SK-N-SH treated with all-trans-retinoic acid at 6 μM for 48 hours (cell line): ENCODE results near the gene TAF4B.

Experiments used
- ATAC-seq: fragments of 200-7000 bp; cut with Tn5 transposase; 3 replicates; pipeline ENCODE4 v1.9.1; 2020; ENCODE audit warnings: mild to moderate bottlenecking, moderate library complexity
- ARNTL ChIP-seq: fragments of 450-650 bp; formaldehyde crosslinking; IDR thresholded peaks from 2 replicates; pipeline ENCODE4 v1.5.0; 2020; ENCODE audit warnings: low read depth, mild to moderate bottlenecking, moderate library complexity, borderline replicate concordance
- BACH2 ChIP-seq: fragments of 250-450 bp; sonication (Bioruptor Pico); IDR thresholded peaks from 2 replicates; pipeline ENCODE4 v1.9.0; 2021; ENCODE audit warnings: mild to moderate bottlenecking, borderline replicate concordance
- CREB5 ChIP-seq: fragments of 250-450 bp; sonication (Bioruptor Pico); IDR thresholded peaks from 2 replicates; pipeline ENCODE4 v1.5.1; 2020; ENCODE audit warnings: low read depth, mild to moderate bottlenecking, moderate library complexity
- CSDC2 ChIP-seq: fragments of 250-450 bp; sonication (Bioruptor Pico); IDR thresholded peaks from 2 replicates; pipeline ENCODE4 v1.5.0; 2020; ENCODE audit warnings: mild to moderate bottlenecking, moderate library complexity
- ESRRG ChIP-seq: fragments of 250-450 bp; sonication (Bioruptor Pico); IDR thresholded peaks from 2 replicates; pipeline ENCODE4 v1.6.1; 2021; ENCODE audit warnings: mild to moderate bottlenecking
- GLIS3 ChIP-seq: fragments of 250-450 bp; sonication (Bioruptor Pico); IDR thresholded peaks from 2 replicates; pipeline ENCODE4 v1.5.0; 2020; ENCODE audit warnings: mild to moderate bottlenecking, moderate library complexity
- ISL1 ChIP-seq: fragments of 250-450 bp; sonication (Bioruptor Pico); IDR thresholded peaks from 2 replicates; pipeline ENCODE4 v2.1.2; 2022; ENCODE audit warnings: mild to moderate bottlenecking, moderate library complexity
- OSR1 ChIP-seq: fragments of 250-450 bp; sonication (Bioruptor Pico); IDR thresholded peaks from 2 replicates; pipeline ENCODE4 v1.8.0; 2022; ENCODE audit warnings: moderate library complexity, mild to moderate bottlenecking, inconsistent platforms
- PATZ1 ChIP-seq: fragments of 250-450 bp; sonication (Bioruptor Pico); IDR thresholded peaks from 2 replicates; pipeline ENCODE4 v1.8.0; 2020; ENCODE audit warnings: mild to moderate bottlenecking, moderate library complexity, borderline replicate concordance
- PPARA ChIP-seq: fragments of 250-450 bp; sonication (Bioruptor Pico); IDR thresholded peaks from 2 replicates; pipeline ENCODE4 v1.5.0; 2020; ENCODE audit warnings: mild to moderate bottlenecking, borderline replicate concordance
- RARB ChIP-seq: fragments of 250-450 bp; sonication (Bioruptor Pico); IDR thresholded peaks from 2 replicates; pipeline ENCODE4 v1.8.0; 2021; ENCODE audit warnings: mild to moderate bottlenecking, moderate library complexity
- TCF4 ChIP-seq: fragments of 250-450 bp; sonication (Bioruptor Pico); IDR thresholded peaks from 2 replicates; pipeline ENCODE4 v1.8.0; 2021; ENCODE audit warnings: mild to moderate bottlenecking, moderate library complexity, borderline replicate concordance
- TOX ChIP-seq: fragments of 250-450 bp; sonication (Bioruptor Pico); IDR thresholded peaks from 2 replicates; pipeline ENCODE4 v1.8.0; 2021; ENCODE audit warnings: mild to moderate bottlenecking, moderate library complexity, borderline replicate concordance
- ZC3H10 ChIP-seq: fragments of 250-450 bp; sonication (Bioruptor Pico); IDR thresholded peaks from 2 replicates; pipeline ENCODE4 v1.5.1; 2021; ENCODE audit warnings: mild to moderate bottlenecking, moderate library complexity
- ZFP3 ChIP-seq: fragments of 250-450 bp; sonication (Bioruptor Pico); IDR thresholded peaks from 2 replicates; pipeline ENCODE4 v1.5.0; 2020; ENCODE audit warnings: mild to moderate bottlenecking, moderate library complexity
- ZFP30 ChIP-seq: fragments of 450-650 bp; formaldehyde crosslinking; IDR thresholded peaks from 2 replicates; pipeline ENCODE4 v1.5.0; 2022; ENCODE audit warnings: mild to moderate bottlenecking, moderate library complexity
- ZNF565 ChIP-seq: fragments of 450-650 bp; formaldehyde crosslinking; conservative IDR thresholded peaks from 2 replicates; pipeline ENCODE4 v1.5.0; 2020; ENCODE audit warnings: low read depth, mild to moderate bottlenecking, moderate library complexity
- ZNF70 ChIP-seq: fragments of 450-650 bp; formaldehyde crosslinking; IDR thresholded peaks from 2 replicates; pipeline ENCODE4 v1.5.0; 2020; ENCODE audit warnings: mild to moderate bottlenecking, moderate library complexity
- ZNF8 ChIP-seq: fragments of 450-650 bp; formaldehyde crosslinking; IDR thresholded peaks from 2 replicates; pipeline ENCODE4 v1.5.0; 2020; ENCODE audit warnings: mild to moderate bottlenecking, moderate library complexity
- TF ChIP-seq, protein P1 (sequence below): fragments of 250-450 bp; sonication (Bioruptor Pico); IDR thresholded peaks from 2 replicates; pipeline ENCODE4 v1.5.0; 2020; ENCODE audit warnings: mild to moderate bottlenecking, moderate library complexity
- TF ChIP-seq, protein P2 (sequence below): fragments of 250-450 bp; sonication (Bioruptor Pico); IDR thresholded peaks from 2 replicates; pipeline ENCODE4 v1.5.1; 2021; ENCODE audit warnings: mild to moderate bottlenecking, moderate library complexity
- TF ChIP-seq, protein P3 (sequence below): fragments of 250-450 bp; sonication (Bioruptor Pico); IDR thresholded peaks from 2 replicates; pipeline ENCODE4 v1.8.0; 2021; ENCODE audit warnings: low read depth, mild to moderate bottlenecking, moderate library complexity, borderline replicate concordance

TAF4B gene

GRCh38 chr18:26421503-26421902, 195.3 kb downstream of the TAF4B start:
- ATAC-seq: no peak
- TF ChIP-seq ZNF565 (CRISPR knock-in tag): no peak
- no peak for TF ChIP-seq PPARA (CRISPR knock-in tag)
- TF ChIP-seq, protein P1, sequence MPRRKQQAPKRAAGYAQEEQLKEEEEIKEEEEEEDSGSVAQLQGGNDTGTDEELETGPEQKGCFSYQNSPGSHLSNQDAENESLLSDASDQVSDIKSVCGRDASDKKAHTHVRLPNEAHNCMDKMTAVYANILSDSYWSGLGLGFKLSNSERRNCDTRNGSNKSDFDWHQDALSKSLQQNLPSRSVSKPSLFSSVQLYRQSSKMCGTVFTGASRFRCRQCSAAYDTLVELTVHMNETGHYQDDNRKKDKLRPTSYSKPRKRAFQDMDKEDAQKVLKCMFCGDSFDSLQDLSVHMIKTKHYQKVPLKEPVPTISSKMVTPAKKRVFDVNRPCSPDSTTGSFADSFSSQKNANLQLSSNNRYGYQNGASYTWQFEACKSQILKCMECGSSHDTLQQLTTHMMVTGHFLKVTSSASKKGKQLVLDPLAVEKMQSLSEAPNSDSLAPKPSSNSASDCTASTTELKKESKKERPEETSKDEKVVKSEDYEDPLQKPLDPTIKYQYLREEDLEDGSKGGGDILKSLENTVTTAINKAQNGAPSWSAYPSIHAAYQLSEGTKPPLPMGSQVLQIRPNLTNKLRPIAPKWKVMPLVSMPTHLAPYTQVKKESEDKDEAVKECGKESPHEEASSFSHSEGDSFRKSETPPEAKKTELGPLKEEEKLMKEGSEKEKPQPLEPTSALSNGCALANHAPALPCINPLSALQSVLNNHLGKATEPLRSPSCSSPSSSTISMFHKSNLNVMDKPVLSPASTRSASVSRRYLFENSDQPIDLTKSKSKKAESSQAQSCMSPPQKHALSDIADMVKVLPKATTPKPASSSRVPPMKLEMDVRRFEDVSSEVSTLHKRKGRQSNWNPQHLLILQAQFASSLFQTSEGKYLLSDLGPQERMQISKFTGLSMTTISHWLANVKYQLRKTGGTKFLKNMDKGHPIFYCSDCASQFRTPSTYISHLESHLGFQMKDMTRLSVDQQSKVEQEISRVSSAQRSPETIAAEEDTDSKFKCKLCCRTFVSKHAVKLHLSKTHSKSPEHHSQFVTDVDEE (CRISPR knock-in tag): no peak
- no peak for TF ChIP-seq RARB (CRISPR knock-in tag)
- TF ChIP-seq ZC3H10 (CRISPR knock-in tag): no peak
- no peak for TF ChIP-seq ARNTL (CRISPR knock-in tag)
- TF ChIP-seq ZFP3 (CRISPR knock-in tag): no peak
- TF ChIP-seq ZFP30 (CRISPR knock-in tag): no peak
- TF ChIP-seq TCF4 (CRISPR knock-in tag): no peak
- TF ChIP-seq GLIS3 (CRISPR knock-in tag): no peak
- TF ChIP-seq ZNF8 (CRISPR knock-in tag): no peak
- no peak for TF ChIP-seq ZNF70 (CRISPR knock-in tag)

DNA sequence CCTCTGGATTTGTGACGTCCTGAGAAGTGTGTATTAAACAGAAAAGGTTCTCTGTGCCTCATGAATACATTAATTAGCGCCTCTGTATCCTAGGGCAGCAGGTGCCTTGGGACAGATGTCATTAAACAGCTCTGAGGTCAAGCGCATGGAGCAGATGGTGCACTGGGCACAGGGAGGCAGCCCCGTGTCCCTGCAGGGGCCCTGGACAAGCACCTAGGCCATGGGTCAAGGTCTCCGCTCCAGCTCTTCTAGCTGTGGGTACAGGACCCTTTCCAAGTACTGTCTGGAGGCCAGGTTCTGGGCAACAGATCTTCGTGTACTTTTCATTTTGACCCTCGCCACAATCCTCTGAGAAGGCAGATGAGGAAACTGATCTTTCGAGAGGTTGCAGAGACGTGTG, 195.7 kb downstream of the TAF4B start:
- TF ChIP-seq, protein P2, sequence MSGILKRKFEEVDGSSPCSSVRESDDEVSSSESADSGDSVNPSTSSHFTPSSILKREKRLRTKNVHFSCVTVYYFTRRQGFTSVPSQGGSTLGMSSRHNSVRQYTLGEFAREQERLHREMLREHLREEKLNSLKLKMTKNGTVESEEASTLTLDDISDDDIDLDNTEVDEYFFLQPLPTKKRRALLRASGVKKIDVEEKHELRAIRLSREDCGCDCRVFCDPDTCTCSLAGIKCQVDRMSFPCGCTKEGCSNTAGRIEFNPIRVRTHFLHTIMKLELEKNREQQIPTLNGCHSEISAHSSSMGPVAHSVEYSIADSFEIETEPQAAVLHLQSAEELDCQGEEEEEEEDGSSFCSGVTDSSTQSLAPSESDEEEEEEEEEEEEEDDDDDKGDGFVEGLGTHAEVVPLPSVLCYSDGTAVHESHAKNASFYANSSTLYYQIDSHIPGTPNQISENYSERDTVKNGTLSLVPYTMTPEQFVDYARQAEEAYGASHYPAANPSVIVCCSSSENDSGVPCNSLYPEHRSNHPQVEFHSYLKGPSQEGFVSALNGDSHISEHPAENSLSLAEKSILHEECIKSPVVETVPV (CRISPR knock-in tag): no peak
- no peak for TF ChIP-seq TCF4 (CRISPR knock-in tag)
- TF ChIP-seq, protein P3, sequence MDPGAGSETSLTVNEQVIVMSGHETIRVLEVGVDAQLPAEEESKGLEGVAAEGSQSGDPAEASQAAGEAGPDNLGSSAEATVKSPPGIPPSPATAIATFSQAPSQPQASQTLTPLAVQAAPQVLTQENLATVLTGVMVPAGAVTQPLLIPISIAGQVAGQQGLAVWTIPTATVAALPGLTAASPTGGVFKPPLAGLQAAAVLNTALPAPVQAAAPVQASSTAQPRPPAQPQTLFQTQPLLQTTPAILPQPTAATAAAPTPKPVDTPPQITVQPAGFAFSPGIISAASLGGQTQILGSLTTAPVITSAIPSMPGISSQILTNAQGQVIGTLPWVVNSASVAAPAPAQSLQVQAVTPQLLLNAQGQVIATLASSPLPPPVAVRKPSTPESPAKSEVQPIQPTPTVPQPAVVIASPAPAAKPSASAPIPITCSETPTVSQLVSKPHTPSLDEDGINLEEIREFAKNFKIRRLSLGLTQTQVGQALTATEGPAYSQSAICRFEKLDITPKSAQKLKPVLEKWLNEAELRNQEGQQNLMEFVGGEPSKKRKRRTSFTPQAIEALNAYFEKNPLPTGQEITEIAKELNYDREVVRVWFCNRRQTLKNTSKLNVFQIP (CRISPR knock-in tag): no peak
- TF ChIP-seq PPARA (CRISPR knock-in tag): no peak
- TF ChIP-seq CREB5: no peak
- TF ChIP-seq ZC3H10 (CRISPR knock-in tag): no peak
- TF ChIP-seq RARB (CRISPR knock-in tag): no peak
- TF ChIP-seq ARNTL (CRISPR knock-in tag): no peak
- TF ChIP-seq ESRRG (CRISPR knock-in tag): no peak
- TF ChIP-seq ZNF70 (CRISPR knock-in tag): no peak
- no peak for TF ChIP-seq ZNF565 (CRISPR knock-in tag)
- TF ChIP-seq ZNF8 (CRISPR knock-in tag): no peak
- TF ChIP-seq PATZ1 (CRISPR knock-in tag): no peak
- no peak for ATAC-seq

- TF ChIP-seq ZNF70 (CRISPR knock-in tag) (no peak), ARNTL (CRISPR knock-in tag) (no peak), CSDC2 (CRISPR knock-in tag) (no peak), TOX (CRISPR knock-in tag) (no peak), ISL1 (CRISPR knock-in tag) (no peak), ZFP30 (CRISPR knock-in tag) (no peak), PPARA (CRISPR knock-in tag) (no peak), TCF4 (CRISPR knock-in tag) (no peak), OSR1 (CRISPR knock-in tag) (no peak), RARB (CRISPR knock-in tag) (no peak), ZNF565 (CRISPR knock-in tag) (no peak), GLIS3 (CRISPR knock-in tag) (no peak), ZFP3 (CRISPR knock-in tag) (no peak), PATZ1 (CRISPR knock-in tag) (no peak), ZC3H10 (CRISPR knock-in tag) (no peak), BACH2 (CRISPR knock-in tag) (no peak)
- TF ChIP-seq, protein P3 (CRISPR knock-in tag): no peak
- ATAC-seq: no peak
Measured at GRCh38 chr18:26422472-26423162, 196.4 kb downstream of the TAF4B start.
